Fibroblast of mammary gland (primary cell): Measurements from ENCODE around the gene GPALPP1.

Experiments used
- DNase-seq: peaks from one replicate; pipeline ENCODE4 v3.0.0-alpha.2; 2010; ENCODE audit warnings: low read depth
- H3K4me3 ChIP-seq: 2 replicates; pipeline ENCODE4 v1.5.1; 2011; ENCODE audit warnings: low read depth, mild to moderate bottlenecking, low read length, moderate library complexity; ENCODE audit not compliant: control insufficient read depth
- TF ChIP-seq, protein P1 (sequence below): conservative IDR thresholded peaks from 2 replicates; pipeline ENCODE4 v1.5.1; 2011; ENCODE audit warnings: low read depth, low read length, inconsistent platforms; ENCODE audit not compliant: control insufficient read depth, insufficient read depth

GPALPP1 gene

DNA sequence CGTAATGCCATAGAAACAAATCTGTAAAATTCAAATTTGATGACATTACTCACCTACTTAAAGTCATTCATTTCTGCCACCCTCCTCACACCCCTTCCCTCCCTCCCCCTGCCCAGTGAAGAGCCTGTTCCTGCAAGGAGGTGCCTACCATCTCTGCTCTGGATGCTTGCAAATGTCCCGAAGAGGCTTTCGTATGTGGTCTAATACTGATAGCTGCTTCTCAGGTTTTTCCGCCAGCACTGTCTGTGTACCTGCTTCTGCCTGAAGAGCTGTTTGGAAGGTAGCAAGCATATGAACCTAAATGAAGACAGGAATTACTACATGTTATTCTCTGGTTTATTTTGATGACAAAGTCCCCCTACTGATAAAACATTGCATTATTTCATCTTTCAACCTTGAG is 57.1 kb downstream of the GPALPP1 start:
- TF ChIP-seq, protein P1, sequence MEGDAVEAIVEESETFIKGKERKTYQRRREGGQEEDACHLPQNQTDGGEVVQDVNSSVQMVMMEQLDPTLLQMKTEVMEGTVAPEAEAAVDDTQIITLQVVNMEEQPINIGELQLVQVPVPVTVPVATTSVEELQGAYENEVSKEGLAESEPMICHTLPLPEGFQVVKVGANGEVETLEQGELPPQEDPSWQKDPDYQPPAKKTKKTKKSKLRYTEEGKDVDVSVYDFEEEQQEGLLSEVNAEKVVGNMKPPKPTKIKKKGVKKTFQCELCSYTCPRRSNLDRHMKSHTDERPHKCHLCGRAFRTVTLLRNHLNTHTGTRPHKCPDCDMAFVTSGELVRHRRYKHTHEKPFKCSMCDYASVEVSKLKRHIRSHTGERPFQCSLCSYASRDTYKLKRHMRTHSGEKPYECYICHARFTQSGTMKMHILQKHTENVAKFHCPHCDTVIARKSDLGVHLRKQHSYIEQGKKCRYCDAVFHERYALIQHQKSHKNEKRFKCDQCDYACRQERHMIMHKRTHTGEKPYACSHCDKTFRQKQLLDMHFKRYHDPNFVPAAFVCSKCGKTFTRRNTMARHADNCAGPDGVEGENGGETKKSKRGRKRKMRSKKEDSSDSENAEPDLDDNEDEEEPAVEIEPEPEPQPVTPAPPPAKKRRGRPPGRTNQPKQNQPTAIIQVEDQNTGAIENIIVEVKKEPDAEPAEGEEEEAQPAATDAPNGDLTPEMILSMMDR, result no peak
- no peak for DNase-seq
- H3K4me3 ChIP-seq, result no peak overlapping the region

GRCh38 chr13:45047394-45048310 is 58.3 kb downstream of the GPALPP1 start:
- H3K4me3 ChIP-seq, result peak overlapping the region; percentile 58
- TF ChIP-seq, protein P1, result peak; percentile 92
- peak; percentile 80 for DNase-seq

- DNase-seq, result no peak
- H3K4me3 ChIP-seq, result no peak overlapping the region
- TF ChIP-seq, protein P1, result no peak
Observed at GRCh38 chr13:45048890-45049407, 59.6 kb downstream of the GPALPP1 start.

DNA sequence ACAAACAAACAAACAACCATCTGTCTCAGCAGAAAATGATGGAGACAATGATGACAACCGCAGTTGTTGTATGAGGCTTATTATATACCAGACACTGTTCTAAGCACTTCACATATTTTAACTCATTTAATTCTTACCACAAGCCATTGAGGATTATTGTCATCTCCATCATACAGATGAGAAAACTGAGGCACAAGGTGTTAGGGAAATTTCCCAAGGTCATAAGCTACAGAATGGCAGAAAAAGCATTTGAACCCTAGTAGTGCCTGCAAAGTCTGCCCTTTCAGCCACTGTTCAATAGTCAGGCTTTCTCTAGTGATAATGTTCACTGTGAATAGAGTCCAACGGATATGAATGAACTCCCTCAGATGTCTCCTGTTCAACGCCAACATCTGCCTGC is 60.1 kb downstream of the GPALPP1 start:
- DNase-seq, result no peak
- no peak overlapping the region for H3K4me3 ChIP-seq
- TF ChIP-seq, protein P1, result no peak

DNA sequence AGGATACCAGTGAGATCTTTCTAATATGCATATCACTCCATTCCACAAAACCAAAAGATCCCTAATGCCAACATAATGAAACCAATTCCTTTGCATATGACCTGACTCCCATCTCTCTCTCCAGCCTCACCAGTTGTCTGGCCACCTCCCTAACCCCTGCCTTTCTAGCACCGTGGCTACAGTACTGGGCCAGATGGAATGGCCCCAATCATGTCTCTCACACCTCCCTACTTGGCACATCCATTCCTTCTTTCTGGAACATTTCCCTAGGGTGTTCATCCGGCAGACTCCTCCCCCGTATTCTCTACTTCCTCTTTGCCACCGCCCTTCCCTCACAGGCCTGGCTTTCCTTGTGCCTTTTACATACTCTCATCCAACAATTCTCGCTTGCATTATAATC is 62.0 kb downstream of the GPALPP1 start:
- DNase-seq, result no peak
- no peak overlapping the region for H3K4me3 ChIP-seq
- TF ChIP-seq, protein P1, result no peak

- peak overlapping the region; percentile 22 for H3K4me3 ChIP-seq
- peak; percentile 95 for DNase-seq
- TF ChIP-seq, protein P1, result no peak
Observed at GRCh38 chr13:45055198-45055901, 66.0 kb downstream of the GPALPP1 start.
